Loucy (cell line): ENCODE measurements around the gene NPHP3.

Experiments
- CTCF ChIP-seq: fragments of 200-600 bp; sonication (generic); conservative IDR thresholded peaks from 2 replicates; pipeline ENCODE4 v1.5.1; 2014; ENCODE audit warnings: mild to moderate bottlenecking, antibody characterized with exemption, low read length
- EZH2phosphoT487 ChIP-seq: fragments of 200-600 bp; IDR thresholded peaks from 2 replicates; pipeline ENCODE4 v1.6.1; 2018; ENCODE audit warnings: antibody characterized with exemption, mild to moderate bottlenecking, moderate library complexity, borderline replicate concordance

- TF ChIP-seq CTCF (no peak), EZH2phosphoT487 (no peak)
Observed at GRCh38 chr3:132758740-132759139, 36.5 kb upstream of the NPHP3 start.
